Psoas muscle (tissue), 8 donors: ENCODE results near the gene ITPK1. TPM values are rescaled to one million over a fixed set of nuclear protein-coding genes. Genes with fewer than 3 reads are reported as not detected.

Experiments used
- ATAC-seq, 4 donors: fragments of 200-7000 bp; cut with Tn5 transposase; one replicate each; pipeline ENCODE4 v1.9.1; 2020; ENCODE audit warnings: moderate library complexity in 3 of 4, mild to moderate bottlenecking in 2 of 4
- DNase-seq, 2 donors: peaks; one replicate each; pipeline ENCODE4 v3.0.0-alpha.2; 2020
- H3K27ac ChIP-seq: fragments of 200-600 bp; one replicate; pipeline ENCODE4 v1.8.0; 2022
- H3K27me3 ChIP-seq, 3 donors: fragments of 200-600 bp in 1 of 3; one replicate each; pipeline versions ENCODE4 v1.6.1 to v1.8.0; 2013 to 2022; ENCODE audit warnings: low read length in 2 of 3, mild to moderate bottlenecking in 2 of 3, moderate library complexity in 1 of 3; ENCODE audit not compliant: insufficient read depth in 3 of 3
- H3K36me3 ChIP-seq, 2 donors: fragments of 200-600 bp in 1 of 2; one replicate each; pipeline versions ENCODE4 v1.6.1 to v1.8.0; 2013 to 2022; ENCODE audit warnings: low read depth in 1 of 2, mild to moderate bottlenecking in 1 of 2, moderate library complexity in 1 of 2; ENCODE audit not compliant: insufficient read depth in 1 of 2
- H3K4me1 ChIP-seq: fragments of 200-600 bp; one replicate; pipeline ENCODE4 v1.8.0; 2022
- H3K4me3 ChIP-seq: fragments of 200-600 bp; one replicate; pipeline ENCODE4 v1.8.0; 2022; ENCODE audit warnings: mild to moderate bottlenecking
- H3K9me3 ChIP-seq: fragments of 200-600 bp; one replicate; pipeline ENCODE4 v1.8.0; 2022
- WGBS, 3 donors: extraction: QIAGEN DNeasy Blood & Tissue Kit; methylation state at CpG; one replicate each; pipeline versions ENCODE4 v1.1.6 to v1.1.7; 2013; 5-methylcytosine and 5-hydroxymethylcytosine counted together
- intact Hi-C, 2 donors: fragments of 100-400 bp; cut with DNase I; formaldehyde crosslinking; loops; one replicate each; pipeline versions ENCODE4 v1.11.0 to v1.14.2; 2022
- polyA plus RNA-seq, 3 donors: library from polyadenylated mRNA; stranded (reverse); fragments of 200-250 nt; gene quantifications; one replicate each; pipeline ENCODE4 v1.2.3, GENCODE V29; 2013
- total RNA-seq, 4 donors: library from RNA; stranded (reverse); fragmentation: NEBNext Ultra II Directional in 2 of 4; extraction: Animal tissue kit (Norgen Biotek cat#: 25700) in 2 of 4; gene quantifications; one replicate each; pipeline versions ENCODE4 v1.2.1 to v1.2.4, GENCODE V29; 2021 to 2023
- TF ChIP-seq, protein P1 (sequence below): fragments of 200-600 bp; IDR thresholded peaks from one replicate; pipeline ENCODE4 v1.8.0; 2022; ENCODE audit warnings: antibody characterized with exemption
- donor health status: healthy with polysubstance abuse.
- donor health status: DM: no; HTN: no; CAD: no; lungs with moderate emphysema.
- donor health status: Bipolar disorder and iron deficiency.
- donor health status: healthy.
- donor health status: DM: yes; HTN: yes; CAD: no.
- donor health status: DM: no; HTN: no; CAD: no.
- donor health status: DM: no; HTN: no; CAD: no.
- donor health status: DM: yes; HTN: yes; CAD: no.

Gene ITPK1
- total and polyA plus RNA-seq, 7 donors = 30.0 to 61.1 (median 42.7) TPM

- ATAC-seq (no peak), DNase-seq (no peak)
- Histone ChIP-seq H3K27me3 (no peaks in the 10 kb centered on the region), H3K36me3 (no peaks in the 10 kb centered on the region), H3K9me3 (no peaks in the 10 kb centered on the region), H3K4me1 (peaks cover 19% of the 10 kb centered on the region), H3K4me3 (no peak overlapping the region), H3K27ac (no peak overlapping the region)
- TF ChIP-seq, protein P1, sequence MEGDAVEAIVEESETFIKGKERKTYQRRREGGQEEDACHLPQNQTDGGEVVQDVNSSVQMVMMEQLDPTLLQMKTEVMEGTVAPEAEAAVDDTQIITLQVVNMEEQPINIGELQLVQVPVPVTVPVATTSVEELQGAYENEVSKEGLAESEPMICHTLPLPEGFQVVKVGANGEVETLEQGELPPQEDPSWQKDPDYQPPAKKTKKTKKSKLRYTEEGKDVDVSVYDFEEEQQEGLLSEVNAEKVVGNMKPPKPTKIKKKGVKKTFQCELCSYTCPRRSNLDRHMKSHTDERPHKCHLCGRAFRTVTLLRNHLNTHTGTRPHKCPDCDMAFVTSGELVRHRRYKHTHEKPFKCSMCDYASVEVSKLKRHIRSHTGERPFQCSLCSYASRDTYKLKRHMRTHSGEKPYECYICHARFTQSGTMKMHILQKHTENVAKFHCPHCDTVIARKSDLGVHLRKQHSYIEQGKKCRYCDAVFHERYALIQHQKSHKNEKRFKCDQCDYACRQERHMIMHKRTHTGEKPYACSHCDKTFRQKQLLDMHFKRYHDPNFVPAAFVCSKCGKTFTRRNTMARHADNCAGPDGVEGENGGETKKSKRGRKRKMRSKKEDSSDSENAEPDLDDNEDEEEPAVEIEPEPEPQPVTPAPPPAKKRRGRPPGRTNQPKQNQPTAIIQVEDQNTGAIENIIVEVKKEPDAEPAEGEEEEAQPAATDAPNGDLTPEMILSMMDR = no peak
- 88 to 92% (median 91%) methylated on average over 5 of the region's 5 CpGs for WGBS, 3 donors
- intact Hi-C loops = loop anchor here (5.0 to 10.0 kb wide), 3 partner anchors 66 to 224 kb away; partner anchors contain the start of genes BTBD7 (in 1 of the 2) and MOAP1 (in 1 of the 2)
These were observed 4.8 kb downstream of the ITPK1 start for GRCh38 chr14:93110856-93111419.

DNA sequence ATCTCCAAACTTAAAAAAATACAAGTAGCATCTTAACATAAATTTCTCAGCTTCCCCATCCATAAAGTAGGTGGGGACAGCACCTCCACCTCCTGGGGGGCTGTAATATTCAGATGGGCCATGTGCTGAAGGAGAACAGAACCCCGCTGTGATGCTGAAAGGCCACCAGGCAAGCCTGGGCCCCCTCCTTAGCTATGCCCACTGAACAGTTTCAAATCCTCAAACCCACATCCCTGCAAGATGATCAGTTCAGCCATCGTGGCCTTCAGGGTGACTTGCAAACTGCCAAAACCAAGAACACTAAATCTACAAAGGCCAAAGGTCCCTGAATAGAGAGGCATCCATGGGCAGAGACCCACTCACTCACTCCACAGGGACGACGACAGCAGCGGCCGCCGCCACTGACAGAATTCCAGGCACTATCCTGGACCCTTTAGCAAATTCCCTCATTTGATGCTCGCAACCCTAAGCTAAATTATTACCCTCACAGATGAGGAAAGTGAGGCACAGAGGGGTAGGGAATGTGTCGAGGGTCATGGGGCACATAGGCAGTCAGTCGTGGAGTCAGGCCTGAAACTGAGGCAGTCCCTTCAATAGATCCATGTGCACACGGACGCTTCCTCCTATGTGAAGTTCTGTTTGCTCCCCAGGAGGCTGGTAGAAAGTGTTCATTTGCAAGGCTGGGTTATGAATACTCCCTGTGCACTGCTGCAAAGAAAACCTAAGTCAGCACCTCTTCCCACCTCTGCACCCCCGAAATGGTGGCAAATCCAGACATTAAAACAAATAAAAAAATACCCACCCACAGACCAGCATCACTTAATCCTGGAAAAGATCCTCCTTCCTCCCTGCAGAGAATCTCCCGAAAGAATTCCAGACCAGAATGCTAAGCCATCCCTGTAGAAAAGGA is 5.9 kb downstream of the ITPK1 start:
- intact Hi-C loops = loop anchor here (5.0 to 10.0 kb wide), 3 partner anchors 67 to 225 kb away; partner anchors contain the start of genes BTBD7 (in 1 of the 2) and MOAP1 (in 1 of the 2)
- no peak overlapping the region for H3K27ac ChIP-seq
- ATAC-seq = no peak
- no peak overlapping the region for H3K4me3 ChIP-seq
- no peaks in the 10 kb centered on the region for H3K9me3 ChIP-seq
- no peaks in the 10 kb centered on the region for H3K27me3 ChIP-seq
- H3K36me3 ChIP-seq = no peaks in the 10 kb centered on the region
- 87 to 90% (median 89%) methylated on average over 14 of the region's 14 CpGs for WGBS, 3 donors
- no peak for DNase-seq
- peaks cover 19% of the 10 kb centered on the region for H3K4me1 ChIP-seq
- TF ChIP-seq, protein P1 = no peak

DNA sequence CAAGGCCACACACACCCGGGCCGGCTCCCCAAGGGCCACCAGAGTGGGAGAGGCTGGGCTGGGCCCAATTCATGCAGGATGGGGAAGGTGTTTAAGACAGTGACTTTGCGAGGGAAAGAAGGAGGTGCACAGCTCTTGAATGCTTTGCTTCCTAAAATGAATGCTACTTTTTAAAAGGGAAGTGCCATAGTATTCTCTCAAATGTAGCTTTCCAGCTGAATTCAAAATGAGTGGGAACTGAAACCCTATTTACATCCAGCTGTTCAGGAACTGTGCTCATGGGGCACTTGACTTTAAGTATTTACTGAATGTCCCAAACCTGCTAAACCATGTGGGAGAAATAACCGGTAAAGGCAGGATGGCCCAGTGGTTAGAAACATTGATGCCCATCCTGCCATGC is 7.6 kb downstream of the ITPK1 start:
- 83 to 89% (median 84%) methylated on average over 4 of the region's 4 CpGs for WGBS, 3 donors
- TF ChIP-seq, protein P1 = no peak
- intact Hi-C loops = no loop called here
- peaks cover 6% of the 10 kb centered on the region for H3K4me1 ChIP-seq
- H3K27me3 ChIP-seq = no peaks in the 10 kb centered on the region
- ATAC-seq = no peak
- H3K27ac ChIP-seq = no peak overlapping the region
- no peaks in the 10 kb centered on the region for H3K36me3 ChIP-seq
- no peak for DNase-seq
- H3K9me3 ChIP-seq = no peaks in the 10 kb centered on the region
- no peak overlapping the region for H3K4me3 ChIP-seq

GRCh38 chr14:93107453-93107852 is 8.3 kb downstream of the ITPK1 start:
- Histone ChIP-seq H3K9me3 (no peaks in the 10 kb centered on the region), H3K4me1 (no peaks in the 10 kb centered on the region)
- WGBS, 3 donors = 95% methylated on average over 11 of the region's 11 CpGs

More at GRCh38 chr14:93107453-93107852, 8.3 kb downstream of the ITPK1 start:
- H3K27me3 ChIP-seq = no peaks in the 10 kb centered on the region
- no peak for ATAC-seq
- TF ChIP-seq, protein P1 = no peak
- intact Hi-C loops = no loop called here
- DNase-seq = no peak
- no peak overlapping the region for H3K27ac ChIP-seq
- H3K4me3 ChIP-seq = no peak overlapping the region
- no peaks in the 10 kb centered on the region for H3K36me3 ChIP-seq
